Left lung (tissue), 10 donors: ENCODE data around the gene TMEM164. TPM values are rescaled to one million over a fixed set of nuclear protein-coding genes. Genes with fewer than 3 reads are reported as not detected.

Experiments used
- ATAC-seq: fragments of 200-7000 bp; cut with Tn5 transposase; one replicate; pipeline ENCODE4 v1.9.1; 2020; ENCODE audit warnings: moderate library complexity
- DNase-seq, 4 donors: peaks; one replicate each; pipeline ENCODE4 v3.0.0-alpha.2; 2013 to 2020
- H3K27ac ChIP-seq, 2 donors: fragments of 200-600 bp; sonication (generic) in 1 of 2; one replicate each; pipeline versions ENCODE4 v1.5.0 to v1.8.0; 2020 to 2021
- H3K27me3 ChIP-seq, 2 donors: fragments of 200-600 bp; sonication (generic) in 1 of 2; one replicate each; pipeline versions ENCODE4 v1.5.0 to v1.8.0; 2020 to 2021
- H3K36me3 ChIP-seq, 2 donors: fragments of 200-600 bp; sonication (generic) in 1 of 2; one replicate each; pipeline versions ENCODE4 v1.5.0 to v1.8.0; 2020 to 2021
- H3K4me1 ChIP-seq, 2 donors: fragments of 200-600 bp; one replicate each; pipeline ENCODE4 v1.8.0; 2021
- H3K4me3 ChIP-seq, 2 donors: fragments of 200-600 bp; sonication (generic) in 1 of 2; one replicate each; pipeline versions ENCODE4 v1.5.0 to v1.8.0; 2020 to 2021; ENCODE audit warnings: mild to moderate bottlenecking in 1 of 2
- H3K9me3 ChIP-seq, 2 donors: fragments of 200-600 bp; sonication (generic) in 1 of 2; one replicate each; pipeline versions ENCODE4 v1.5.0 to v1.8.0; 2020 to 2021
- intact Hi-C, 2 donors: fragments of 100-400 bp; cut with DNase I; formaldehyde crosslinking; loops; one replicate each; pipeline versions ENCODE4 v1.11.2 to v1.14.2; 2022
- polyA plus RNA-seq, 6 donors: library from polyadenylated mRNA; unstranded; fragments of 120-200 nt; gene quantifications; one replicate each; pipeline ENCODE4 v1.2.1, GENCODE V29; 2013; ENCODE audit not compliant: insufficient read length in 6 of 6
- total RNA-seq, 2 donors: library from RNA; stranded (reverse); fragmentation: NEBNext Ultra II Directional; extraction: Animal tissue kit (Norgen Biotek cat#: 25700); gene quantifications; one replicate each; pipeline ENCODE4 v1.2.1, GENCODE V29; 2021
- TF ChIP-seq, protein P1 (sequence below), 2 donors: fragments of 200-600 bp; sonication (generic) in 1 of 2; IDR thresholded peaks; one replicate each; pipeline versions ENCODE4 v1.5.0 to v1.8.0; 2021; ENCODE audit warnings: antibody characterized with exemption in 2 of 2
- donor health status: DM: no; HTN: yes; CAD: no.
- donor health status: DM: no; HTN: no; CAD: no.

The TMEM164 gene
- total and polyA plus RNA-seq, 8 donors = 39.2 to 111 (median 47.0) TPM

DNA sequence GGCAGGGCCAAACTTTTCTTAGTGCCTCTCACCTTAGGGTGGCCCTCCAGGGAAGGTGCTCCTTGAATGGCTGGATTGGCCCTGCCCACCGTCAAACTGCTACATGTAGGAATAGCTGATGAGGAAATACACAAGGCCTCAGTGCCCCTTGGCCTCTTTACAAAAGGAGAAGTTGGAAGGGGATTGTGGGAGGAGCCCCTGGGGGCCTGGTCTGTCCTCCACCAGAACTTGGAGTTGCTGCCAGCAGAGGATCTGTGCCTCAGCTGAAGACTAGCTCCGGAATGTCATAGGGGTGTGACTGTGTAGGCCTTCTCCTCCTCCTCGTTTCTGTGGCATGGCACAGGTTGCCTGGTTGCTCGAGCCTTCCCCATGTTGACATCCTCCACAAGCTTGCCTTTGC is 172.2 kb downstream of the TMEM164 start:
- Histone ChIP-seq H3K27me3 (no peaks in the 10 kb centered on the region), H3K27ac (no peak overlapping the region), H3K4me1 (no peaks in the 10 kb centered on the region), H3K9me3 (no peaks in the 10 kb centered on the region), H3K36me3 (peaks cover 0 to 5% of the 10 kb centered on the region in 2 donors), H3K4me3 (no peak overlapping the region)
- DNase-seq (no peak), ATAC-seq (peak; percentile 11)
- TF ChIP-seq, protein P1, sequence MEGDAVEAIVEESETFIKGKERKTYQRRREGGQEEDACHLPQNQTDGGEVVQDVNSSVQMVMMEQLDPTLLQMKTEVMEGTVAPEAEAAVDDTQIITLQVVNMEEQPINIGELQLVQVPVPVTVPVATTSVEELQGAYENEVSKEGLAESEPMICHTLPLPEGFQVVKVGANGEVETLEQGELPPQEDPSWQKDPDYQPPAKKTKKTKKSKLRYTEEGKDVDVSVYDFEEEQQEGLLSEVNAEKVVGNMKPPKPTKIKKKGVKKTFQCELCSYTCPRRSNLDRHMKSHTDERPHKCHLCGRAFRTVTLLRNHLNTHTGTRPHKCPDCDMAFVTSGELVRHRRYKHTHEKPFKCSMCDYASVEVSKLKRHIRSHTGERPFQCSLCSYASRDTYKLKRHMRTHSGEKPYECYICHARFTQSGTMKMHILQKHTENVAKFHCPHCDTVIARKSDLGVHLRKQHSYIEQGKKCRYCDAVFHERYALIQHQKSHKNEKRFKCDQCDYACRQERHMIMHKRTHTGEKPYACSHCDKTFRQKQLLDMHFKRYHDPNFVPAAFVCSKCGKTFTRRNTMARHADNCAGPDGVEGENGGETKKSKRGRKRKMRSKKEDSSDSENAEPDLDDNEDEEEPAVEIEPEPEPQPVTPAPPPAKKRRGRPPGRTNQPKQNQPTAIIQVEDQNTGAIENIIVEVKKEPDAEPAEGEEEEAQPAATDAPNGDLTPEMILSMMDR (IDR thresholded peaks at IDR 0.05) = no peak
- intact Hi-C loops = no loop called here

DNA sequence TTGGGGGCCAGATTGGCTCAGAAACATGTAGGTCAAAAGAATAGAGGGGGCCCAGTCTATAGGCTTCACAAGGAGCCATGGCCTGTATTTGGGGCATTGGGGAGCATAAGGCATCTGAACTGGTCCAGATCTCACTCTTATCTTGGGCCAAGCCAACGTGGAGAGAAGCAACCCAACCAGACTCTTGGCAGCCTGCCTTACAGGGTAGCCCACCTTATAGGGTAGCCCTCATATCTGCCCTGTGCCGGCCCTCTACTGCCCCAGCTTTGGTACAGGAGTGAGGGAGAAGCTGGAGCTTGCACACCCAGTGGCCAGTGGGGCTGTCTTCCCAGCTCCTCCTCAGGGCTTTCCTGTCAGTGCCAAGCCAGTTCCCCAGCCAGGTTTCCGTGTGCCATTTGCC is 172.8 kb downstream of the TMEM164 start:
- intact Hi-C loops = no loop called here
- TF ChIP-seq, protein P1 (IDR thresholded peaks at IDR 0.05) = no peak
- no peak overlapping the region for H3K27ac ChIP-seq
- no peak overlapping the region for H3K4me3 ChIP-seq
- H3K4me1 ChIP-seq = no peaks in the 10 kb centered on the region
- DNase-seq (no peak), ATAC-seq (no peak)
- no peaks in the 10 kb centered on the region for H3K27me3 ChIP-seq
- peaks cover 0 to 5% of the 10 kb centered on the region in 2 donors for H3K36me3 ChIP-seq
- no peaks in the 10 kb centered on the region for H3K9me3 ChIP-seq

DNA sequence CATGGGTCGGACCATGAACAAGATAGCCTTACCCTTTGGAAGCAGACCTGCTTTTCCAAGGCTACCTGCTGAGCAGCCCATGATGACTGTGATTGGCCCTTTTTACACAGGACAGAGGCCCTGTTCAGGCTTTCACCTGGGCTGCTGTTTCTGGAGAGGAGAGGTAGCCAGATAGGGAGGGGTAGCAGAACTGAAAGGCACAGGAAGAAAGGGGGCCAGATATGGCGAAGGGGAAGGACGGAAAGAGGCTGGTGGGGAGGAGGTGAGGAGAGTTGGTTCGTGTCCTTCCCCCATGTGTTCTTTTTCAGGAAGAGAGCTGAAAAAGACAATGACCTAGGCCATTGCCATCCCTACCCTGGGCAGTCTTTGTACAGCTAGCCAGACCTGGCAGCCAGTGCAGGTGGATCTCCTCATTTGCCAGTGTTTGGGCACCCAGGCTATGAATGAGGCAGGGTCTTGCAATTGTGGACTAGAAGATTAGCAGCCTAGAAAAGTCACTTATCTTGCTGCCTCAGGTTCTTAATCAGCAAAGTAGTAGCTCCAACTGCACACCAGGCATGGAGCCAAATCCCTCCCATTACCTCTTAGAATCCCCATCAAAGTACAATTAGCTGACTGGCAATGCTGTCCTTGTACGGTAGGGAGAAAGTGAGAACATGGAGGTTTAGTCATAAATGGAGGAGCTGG is 175.4 kb downstream of the TMEM164 start:
- H3K27me3 ChIP-seq = peaks cover 0 to 6% of the 10 kb centered on the region in 2 donors
- ATAC-seq (peak; percentile 19), DNase-seq (no peak)
- intact Hi-C loops = no loop called here
- no peak overlapping the region for H3K27ac ChIP-seq
- TF ChIP-seq, protein P1 (IDR thresholded peaks at IDR 0.05) = no peak
- H3K9me3 ChIP-seq = no peaks in the 10 kb centered on the region
- H3K4me3 ChIP-seq = no peak overlapping the region
- no peaks in the 10 kb centered on the region for H3K4me1 ChIP-seq
- H3K36me3 ChIP-seq = no peaks in the 10 kb centered on the region

DNA sequence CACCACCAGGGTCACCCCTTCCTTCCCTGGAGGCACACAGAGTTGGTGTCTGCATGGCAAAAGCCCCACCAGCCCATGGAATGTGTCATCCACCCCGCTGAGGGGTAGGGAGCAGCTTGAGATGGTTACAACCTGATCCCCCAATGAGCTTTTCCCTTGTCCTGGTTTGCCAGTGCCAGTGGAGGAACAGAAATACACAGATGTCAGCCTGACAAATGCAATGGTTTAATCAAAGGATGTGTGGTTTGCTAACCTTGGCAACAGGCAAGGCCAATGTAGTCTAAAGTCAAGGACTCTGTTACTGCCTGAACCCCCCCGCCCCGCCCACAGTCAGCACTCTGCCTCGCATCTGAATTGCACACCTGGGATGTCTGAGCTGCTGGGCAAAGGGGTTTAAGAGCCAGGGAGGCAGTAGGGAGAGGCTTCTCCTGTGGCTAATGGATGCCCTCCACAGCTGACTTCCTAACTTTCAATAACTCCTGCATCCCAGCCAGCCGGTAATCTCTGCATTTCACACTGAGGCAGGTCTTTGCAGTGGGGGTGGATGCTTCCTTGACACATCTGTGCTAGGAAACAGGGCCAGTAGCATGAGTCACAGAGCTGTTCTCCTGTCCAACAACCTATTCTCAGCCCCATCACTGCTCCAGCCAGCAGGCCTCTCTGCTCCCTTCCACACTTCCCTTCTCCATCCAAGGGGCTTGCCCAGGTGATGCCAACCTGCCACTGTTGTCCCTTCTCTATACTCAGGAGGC is 177.4 kb downstream of the TMEM164 start:
- TF ChIP-seq, protein P1 (IDR thresholded peaks at IDR 0.05) = no peak
- no peak overlapping the region for H3K4me3 ChIP-seq
- peaks cover 0 to 6% of the 10 kb centered on the region in 2 donors for H3K27me3 ChIP-seq
- DNase-seq = no peak
- no peaks in the 10 kb centered on the region for H3K4me1 ChIP-seq
- intact Hi-C loops = no loop called here
- H3K9me3 ChIP-seq = no peaks in the 10 kb centered on the region
- no peak overlapping the region for H3K27ac ChIP-seq
- peak; percentile 49 for ATAC-seq
- no peaks in the 10 kb centered on the region for H3K36me3 ChIP-seq

DNA sequence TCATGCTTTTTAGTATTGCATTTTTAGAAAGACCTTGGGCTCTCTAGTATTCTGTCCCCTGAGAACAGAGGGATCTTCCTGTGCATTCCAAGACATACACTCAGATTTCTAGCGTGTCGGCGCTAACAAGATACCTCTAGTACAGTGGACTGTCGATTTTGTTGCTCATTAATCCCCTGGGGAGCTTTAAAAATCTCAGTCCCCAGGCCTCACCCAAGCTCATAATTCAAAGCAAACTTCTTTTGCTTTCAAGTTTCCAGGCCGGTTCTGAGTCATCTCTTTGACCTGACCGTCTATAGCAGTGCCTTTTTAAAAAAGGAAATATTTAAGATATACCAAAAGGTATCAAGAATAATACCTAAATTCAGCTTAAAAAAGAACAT is 178.0 kb downstream of the TMEM164 start:
- Histone ChIP-seq H3K27ac (no peak overlapping the region), H3K27me3 (peaks cover 0 to 6% of the 10 kb centered on the region in 2 donors), H3K4me3 (no peak overlapping the region), H3K9me3 (no peaks in the 10 kb centered on the region), H3K4me1 (no peaks in the 10 kb centered on the region), H3K36me3 (no peaks in the 10 kb centered on the region)
- no peak for DNase-seq
- TF ChIP-seq, protein P1 (IDR thresholded peaks at IDR 0.05) = no peak
- intact Hi-C loops = no loop called here
- ATAC-seq = no peak
